HEK293 (cell line): Measurements from ENCODE around the gene SEMA4D.

ENCODE experiments used
- CTCF ChIP-seq: fragments of 450-650 bp; formaldehyde crosslinking; IDR thresholded peaks from 2 replicates; pipeline ENCODE4 v1.5.1; 2016; ENCODE audit warnings: missing biosample characterization, missing genetic modification characterization
- ELK4 ChIP-seq: IDR thresholded peaks from 2 replicates; pipeline ENCODE4 v1.6.1; 2011; ENCODE audit warnings: mild to moderate bottlenecking, low read depth, low read length, borderline replicate concordance
- HOXC10 ChIP-seq: sonication (generic); formaldehyde crosslinking; IDR thresholded peaks from 2 replicates; pipeline ENCODE4 v1.8.1; 2023; ENCODE audit warnings: mild to moderate bottlenecking, missing genetic modification reagents
- ZNF112 ChIP-seq: fragments of 450-650 bp; formaldehyde crosslinking; IDR thresholded peaks from 2 replicates; pipeline ENCODE4 v1.5.0; 2017; ENCODE audit warnings: missing biosample characterization, missing genetic modification characterization
- ZNF133 ChIP-seq: fragments of 450-650 bp; formaldehyde crosslinking; IDR thresholded peaks from 2 replicates; pipeline ENCODE4 v1.5.1; 2016; ENCODE audit warnings: missing biosample characterization, missing genetic modification characterization
- ZNF157 ChIP-seq: fragments of 450-650 bp; formaldehyde crosslinking; IDR thresholded peaks from 2 replicates; pipeline ENCODE4 v1.5.1; 2016; ENCODE audit warnings: missing biosample characterization, missing genetic modification characterization
- ZNF184 ChIP-seq: fragments of 450-650 bp; IDR thresholded peaks from 2 replicates; pipeline ENCODE4 v1.5.1; 2018; ENCODE audit warnings: missing biosample characterization, mild to moderate bottlenecking, missing genetic modification characterization
- ZNF302 ChIP-seq: fragments of 450-650 bp; formaldehyde crosslinking; IDR thresholded peaks from 2 replicates; pipeline ENCODE4 v1.5.1; 2016; ENCODE audit warnings: missing biosample characterization, missing genetic modification characterization, low read depth
- ZNF785 ChIP-seq: fragments of 450-650 bp; formaldehyde crosslinking; IDR thresholded peaks from 2 replicates; pipeline ENCODE4 v1.5.1; 2016; ENCODE audit warnings: missing biosample characterization, missing genetic modification characterization
- ZNF830 ChIP-seq: fragments of 450-650 bp; IDR thresholded peaks from 2 replicates; pipeline ENCODE4 v1.5.0; 2018; ENCODE audit warnings: missing biosample characterization, missing genetic modification characterization, low read depth, mild to moderate bottlenecking, moderate library complexity
- TF ChIP-seq, protein P1 (sequence below): fragments of 450-650 bp; formaldehyde crosslinking; IDR thresholded peaks from 2 replicates; pipeline ENCODE4 v1.5.1; 2016; ENCODE audit warnings: missing biosample characterization, missing genetic modification characterization

DNA sequence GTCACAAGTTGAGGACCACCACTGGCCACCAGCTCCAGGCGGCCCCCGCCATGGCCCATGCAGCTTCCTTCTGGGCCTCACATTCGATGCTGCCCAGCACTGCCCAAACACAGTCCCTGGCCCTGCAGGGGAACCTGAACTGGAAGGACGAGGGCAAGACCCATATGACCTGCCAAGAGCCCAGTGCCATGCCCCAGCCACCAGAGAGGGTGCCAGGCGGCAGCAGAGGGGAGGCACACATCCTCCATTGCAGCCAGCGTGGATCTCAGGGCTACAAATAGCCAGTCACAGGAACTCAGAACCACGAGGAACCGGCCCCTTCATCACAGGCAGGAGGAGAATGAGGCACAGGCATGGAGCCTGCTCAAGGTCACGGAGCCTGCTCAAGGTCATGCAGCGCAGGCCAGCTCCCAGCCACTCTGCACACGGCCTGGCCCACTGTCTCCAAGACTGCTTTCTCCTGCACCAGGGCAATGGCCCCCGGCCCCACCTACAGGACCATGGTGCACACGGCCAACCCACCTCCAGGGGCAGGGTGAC is 69.6 kb downstream of the SEMA4D start:
- no peak for TF ChIP-seq HOXC10 (CRISPR knock-in tag)
- TF ChIP-seq ZNF157 (tag by site-specific recombination) = no peak
- no peak for TF ChIP-seq ZNF133 (tag by site-specific recombination)
- no peak for TF ChIP-seq ZNF785 (tag by site-specific recombination)
- TF ChIP-seq, protein P1, sequence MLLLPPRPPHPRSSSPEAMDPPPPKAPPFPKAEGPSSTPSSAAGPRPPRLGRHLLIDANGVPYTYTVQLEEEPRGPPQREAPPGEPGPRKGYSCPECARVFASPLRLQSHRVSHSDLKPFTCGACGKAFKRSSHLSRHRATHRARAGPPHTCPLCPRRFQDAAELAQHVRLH (tag by site-specific recombination) = no peak
- TF ChIP-seq CTCF (tag by site-specific recombination) = no peak
- no peak for TF ChIP-seq ZNF184 (tag by site-specific recombination)
- no peak for TF ChIP-seq ZNF830 (tag by site-specific recombination)
- no peak for TF ChIP-seq ELK4
- no peak for TF ChIP-seq ZNF302 (tag by site-specific recombination)
- no peak for TF ChIP-seq ZNF112
